RKO (cell line): Measurements from ENCODE around the gene TNFRSF18.
A peak's percentile ranks its signal among the peaks of the same experiment; 100 is the strongest.

Source experiments
- DNase-seq: peaks from one replicate; pipeline ENCODE4 v3.0.0-alpha.2; 2016; ENCODE audit warnings: low spot score

The TNFRSF18 gene

GRCh38 chr1:1211541-1212441 lies 5.4 kb upstream of the TNFRSF18 start:
- no peak for DNase-seq

- DNase-seq: no peak
Observed at GRCh38 chr1:1210726-1211540, 4.5 kb upstream of the TNFRSF18 start.

GRCh38 chr1:1208713-1209433 lies 2.5 kb upstream of the TNFRSF18 start:
- no peak for DNase-seq

GRCh38 chr1:1207571-1207892 lies 1.1 kb upstream of the TNFRSF18 start:
- no peak for DNase-seq

GRCh38 chr1:1206966-1207531 lies 657 bp upstream of the TNFRSF18 start:
- DNase-seq: no peak

- no peak for DNase-seq
Observed at GRCh38 chr1:1205769-1206375, 520 bp downstream of the TNFRSF18 start.

- DNase-seq: no peak
Observed at GRCh38 chr1:1204998-1205768, 1.2 kb downstream of the TNFRSF18 start.

GRCh38 chr1:1204425-1204920 lies 1.9 kb downstream of the TNFRSF18 start:
- no peak for DNase-seq

- DNase-seq: no peak
Observed at GRCh38 chr1:1203561-1204424, 2.6 kb downstream of the TNFRSF18 start.

GRCh38 chr1:1202831-1203560 lies 3.4 kb downstream of the TNFRSF18 start:
- no peak for DNase-seq

GRCh38 chr1:1200876-1201810 lies 5.2 kb downstream of the TNFRSF18 start:
- peak; percentile 22 for DNase-seq

GRCh38 chr1:1199961-1200875 lies 6.2 kb downstream of the TNFRSF18 start:
- DNase-seq: no peak

GRCh38 chr1:1199141-1199960 lies 7.0 kb downstream of the TNFRSF18 start:
- DNase-seq: no peak

GRCh38 chr1:1198423-1199140 lies 7.8 kb downstream of the TNFRSF18 start:
- DNase-seq: no peak
